GM19397 (cell line): ENCODE results near the gene EEFSEC.

Experiments used
- ATAC-seq: cut with Tn5 transposase; IDR thresholded peaks from one replicate; pipeline ENCODE4 v1.9.1; 2021; ENCODE audit warnings: mild to moderate bottlenecking, moderate library complexity; ENCODE audit not compliant: unreplicated experiment

EEFSEC gene

GRCh38 chr3:128313071-128313725 is 159.9 kb downstream of the EEFSEC start:
- no peak for ATAC-seq

GRCh38 chr3:128313935-128314334 is 160.7 kb downstream of the EEFSEC start:
- ATAC-seq: no peak

- no peak for ATAC-seq
Measured at GRCh38 chr3:128315313-128315712, 162.0 kb downstream of the EEFSEC start.

GRCh38 chr3:128316481-128316891 is 163.2 kb downstream of the EEFSEC start:
- no peak for ATAC-seq

GRCh38 chr3:128317101-128317697 is 163.9 kb downstream of the EEFSEC start:
- no peak for ATAC-seq

- no peak for ATAC-seq
Measured at GRCh38 chr3:128317698-128318231, 164.5 kb downstream of the EEFSEC start.

- ATAC-seq: no peak
Measured at GRCh38 chr3:128318275-128318941, 165.1 kb downstream of the EEFSEC start.

- ATAC-seq: no peak
Measured at GRCh38 chr3:128319107-128319506, 165.8 kb downstream of the EEFSEC start.

GRCh38 chr3:128319741-128320141 is 166.5 kb downstream of the EEFSEC start:
- no peak for ATAC-seq

GRCh38 chr3:128320551-128321340 is 167.5 kb downstream of the EEFSEC start:
- no peak for ATAC-seq

- ATAC-seq: no peak
Measured at GRCh38 chr3:128321418-128321817, 168.1 kb downstream of the EEFSEC start.

GRCh38 chr3:128322030-128323022 is 169.0 kb downstream of the EEFSEC start:
- ATAC-seq: no peak

- ATAC-seq: no peak
Measured at GRCh38 chr3:128323206-128324081, 170.2 kb downstream of the EEFSEC start.

GRCh38 chr3:128324911-128325592 is 171.8 kb downstream of the EEFSEC start:
- no peak for ATAC-seq

GRCh38 chr3:128326051-128326823 is 173.0 kb downstream of the EEFSEC start:
- no peak for ATAC-seq

- no peak for ATAC-seq
Measured at GRCh38 chr3:128327606-128328031, 174.3 kb downstream of the EEFSEC start.
